ENCODE data around the gene KAZN. TPM values are rescaled to one million over a fixed set of nuclear protein-coding genes. Genes with fewer than 3 reads are reported as not detected.

KAZN gene
- total and polyA plus RNA-seq, 9 donors, result 10.1 to 56.4 (median 27.9) TPM

- WGBS, 3 donors, result 74 to 77% (median 77%) methylated on average over 12 of the region's 12 CpGs
- TF ChIP-seq EP300 (IDR thresholded peaks at IDR 0.05) (no peak), POLR2A (IDR thresholded peaks at IDR 0.05) (no peak), CTCF (IDR thresholded peaks at IDR 0.05) (no peak)
- H3K27me3 ChIP-seq, result no peaks in the 10 kb centered on the region
- no peak overlapping the region for H3K27ac ChIP-seq
- no peaks in the 10 kb centered on the region for H3K9me3 ChIP-seq
- H3K4me1 ChIP-seq (ENCODE audit: insufficient read depth), result peaks cover 2% of the 10 kb centered on the region
- DNase-seq, result no peak
- no peaks in the 10 kb centered on the region for H3K36me3 ChIP-seq
- H3K4me3 ChIP-seq, result no peak overlapping the region
- intact Hi-C loops (cut with DNase I), result no loop called here
Measured at GRCh38 chr1:14778898-14779865, 180.7 kb downstream of the KAZN start.

GRCh38 chr1:14780271-14780670, 181.8 kb downstream of the KAZN start:
- no peaks in the 10 kb centered on the region for H3K27me3 ChIP-seq
- intact Hi-C loops (cut with DNase I), result no loop called here
- DNase-seq, result peak in 4 of 5 donors; percentile 30 to 42 (median 39)
- 10 to 20% (median 15%) methylated on average over 2 of the region's 2 CpGs for WGBS, 3 donors
- no peak overlapping the region for H3K27ac ChIP-seq
- peaks cover 2% of the 10 kb centered on the region for H3K4me1 ChIP-seq (ENCODE audit: insufficient read depth)
- TF ChIP-seq EP300 (IDR thresholded peaks at IDR 0.05) (no peak), CTCF (IDR thresholded peaks at IDR 0.05) (no peak), POLR2A (IDR thresholded peaks at IDR 0.05) (no peak)
- no peak overlapping the region for H3K4me3 ChIP-seq
- no peaks in the 10 kb centered on the region for H3K9me3 ChIP-seq
- no peaks in the 10 kb centered on the region for H3K36me3 ChIP-seq

GRCh38 chr1:14781811-14782210, 183.3 kb downstream of the KAZN start:
- intact Hi-C loops (cut with DNase I), result no loop called here
- 90 to 91% (median 91%) methylated on average over 5 of the region's 5 CpGs for WGBS, 3 donors

More at GRCh38 chr1:14781811-14782210, 183.3 kb downstream of the KAZN start:
- Histone ChIP-seq H3K4me3 (no peak overlapping the region), H3K27ac (no peak overlapping the region), H3K9me3 (no peaks in the 10 kb centered on the region), H3K4me1 (ENCODE audit: insufficient read depth) (peaks cover 2% of the 10 kb centered on the region), H3K36me3 (no peaks in the 10 kb centered on the region), H3K27me3 (no peaks in the 10 kb centered on the region)
- DNase-seq, result no peak
- TF ChIP-seq POLR2A (IDR thresholded peaks at IDR 0.05) (no peak), CTCF (IDR thresholded peaks at IDR 0.05) (no peak), EP300 (IDR thresholded peaks at IDR 0.05) (no peak)
